ENCODE data around the gene SHB.

The SHB gene

GRCh38 chr9:38101423-38101822, 32.4 kb upstream of the SHB start:
- Histone ChIP-seq H3K4me3 (ENCODE audit: low read length) (no peak overlapping the region), H3K36me3 (ENCODE audit: control insufficient read depth, insufficient read depth, low read length) (no peaks in the 10 kb centered on the region), H3K4me1 (ENCODE audit: control insufficient read depth, insufficient read depth, low read length) (no peaks in the 10 kb centered on the region), H3K27me3 (ENCODE audit: control insufficient read depth, insufficient read depth, low read length) (no peaks in the 10 kb centered on the region), H3K9me3 (ENCODE audit: control insufficient read depth, low read length) (no peaks in the 10 kb centered on the region), H3K9ac (ENCODE audit: low read length) (no peak overlapping the region)

DNA sequence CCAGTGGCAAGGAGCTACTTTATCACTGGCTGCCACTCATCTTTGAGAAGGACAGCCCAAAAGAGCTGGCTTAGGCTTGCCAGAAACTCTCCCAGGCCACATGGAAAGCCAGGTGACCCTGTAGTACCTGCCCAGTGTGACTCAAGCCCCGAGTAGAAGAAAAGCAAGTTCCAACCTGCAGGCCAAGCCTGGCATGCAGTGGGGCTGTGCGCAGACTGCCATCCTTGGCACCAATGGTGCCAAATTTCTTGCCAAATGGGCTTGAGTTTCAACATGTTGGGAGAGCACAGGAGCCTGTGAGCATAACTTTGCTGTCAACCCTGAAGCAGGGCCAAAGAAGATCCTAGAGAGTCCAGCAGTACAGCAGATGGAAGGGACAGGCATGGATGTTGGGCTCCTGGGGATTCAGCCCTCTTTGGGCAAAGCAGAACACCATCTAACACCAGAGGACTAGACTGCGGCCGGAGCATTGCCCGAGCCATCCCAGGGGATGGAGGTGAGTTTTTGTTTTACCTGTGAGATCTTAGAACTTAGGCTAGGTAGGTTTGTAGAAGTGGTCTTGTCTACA, 27.3 kb upstream of the SHB start:
- no peak overlapping the region for H3K9ac ChIP-seq (ENCODE audit: low read length)
- no peaks in the 10 kb centered on the region for H3K36me3 ChIP-seq (ENCODE audit: control insufficient read depth, insufficient read depth, low read length)
- H3K27me3 ChIP-seq (ENCODE audit: control insufficient read depth, insufficient read depth, low read length), result no peaks in the 10 kb centered on the region
- no peak overlapping the region for H3K4me3 ChIP-seq (ENCODE audit: low read length)
- no peaks in the 10 kb centered on the region for H3K4me1 ChIP-seq (ENCODE audit: control insufficient read depth, insufficient read depth, low read length)
- no peaks in the 10 kb centered on the region for H3K9me3 ChIP-seq (ENCODE audit: control insufficient read depth, low read length)

- no peaks in the 10 kb centered on the region for H3K4me1 ChIP-seq (ENCODE audit: control insufficient read depth, insufficient read depth, low read length)
- H3K9ac ChIP-seq (ENCODE audit: low read length), result no peak overlapping the region
- no peaks in the 10 kb centered on the region for H3K27me3 ChIP-seq (ENCODE audit: control insufficient read depth, insufficient read depth, low read length)
- no peaks in the 10 kb centered on the region for H3K36me3 ChIP-seq (ENCODE audit: control insufficient read depth, insufficient read depth, low read length)
- H3K9me3 ChIP-seq (ENCODE audit: control insufficient read depth, low read length), result no peaks in the 10 kb centered on the region
- no peak overlapping the region for H3K4me3 ChIP-seq (ENCODE audit: low read length)
These were observed 25.1 kb upstream of the SHB start for GRCh38 chr9:38094165-38094564.

DNA sequence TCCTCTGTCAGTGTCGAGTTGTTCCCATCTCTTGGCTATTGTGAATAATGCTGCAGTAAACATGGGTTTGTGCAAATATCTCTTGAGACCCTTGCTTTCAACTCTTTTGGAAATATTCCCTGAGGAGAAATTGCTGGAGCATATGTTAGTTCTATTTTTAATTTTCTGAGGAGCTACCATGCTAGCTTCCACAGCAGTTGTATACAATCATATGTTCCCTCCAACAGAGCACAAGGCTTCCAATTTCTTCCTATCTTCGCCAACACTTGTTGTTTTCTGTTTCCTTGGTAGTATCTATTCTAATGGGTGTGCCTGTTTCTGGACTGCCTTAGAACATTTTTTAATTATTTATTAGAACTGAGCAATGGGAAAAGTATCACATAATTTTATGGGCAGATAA, 23.6 kb upstream of the SHB start:
- H3K36me3 ChIP-seq (ENCODE audit: control insufficient read depth, insufficient read depth, low read length), result no peaks in the 10 kb centered on the region
- no peak overlapping the region for H3K4me3 ChIP-seq (ENCODE audit: low read length)
- no peak overlapping the region for H3K9ac ChIP-seq (ENCODE audit: low read length)
- H3K4me1 ChIP-seq (ENCODE audit: control insufficient read depth, insufficient read depth, low read length), result no peaks in the 10 kb centered on the region
- H3K9me3 ChIP-seq (ENCODE audit: control insufficient read depth, low read length), result no peaks in the 10 kb centered on the region
- H3K27me3 ChIP-seq (ENCODE audit: control insufficient read depth, insufficient read depth, low read length), result no peaks in the 10 kb centered on the region

DNA sequence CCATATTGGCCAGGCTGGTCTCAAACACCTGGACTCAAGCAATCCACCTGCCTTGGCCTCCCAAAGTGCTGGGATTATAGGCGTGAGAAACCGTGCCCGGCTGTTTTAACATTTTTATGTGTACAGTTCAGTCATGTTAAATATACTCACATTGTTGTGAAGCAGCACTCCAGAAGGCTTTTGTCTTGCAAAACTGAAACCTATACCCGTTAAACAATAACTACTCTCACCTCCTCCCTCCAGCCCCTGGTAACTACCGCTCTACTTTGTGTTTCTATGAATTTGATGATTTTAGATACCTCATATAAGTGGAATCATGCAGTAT, 23.1 kb upstream of the SHB start:
- no peaks in the 10 kb centered on the region for H3K4me1 ChIP-seq (ENCODE audit: control insufficient read depth, insufficient read depth, low read length)
- H3K9me3 ChIP-seq (ENCODE audit: control insufficient read depth, low read length), result no peaks in the 10 kb centered on the region
- H3K9ac ChIP-seq (ENCODE audit: low read length), result no peak overlapping the region
- no peak overlapping the region for H3K4me3 ChIP-seq (ENCODE audit: low read length)
- no peaks in the 10 kb centered on the region for H3K27me3 ChIP-seq (ENCODE audit: control insufficient read depth, insufficient read depth, low read length)
- no peaks in the 10 kb centered on the region for H3K36me3 ChIP-seq (ENCODE audit: control insufficient read depth, insufficient read depth, low read length)

GRCh38 chr9:38091310-38092199, 22.5 kb upstream of the SHB start:
- Histone ChIP-seq H3K9me3 (ENCODE audit: control insufficient read depth, low read length) (no peaks in the 10 kb centered on the region), H3K4me1 (ENCODE audit: control insufficient read depth, insufficient read depth, low read length) (no peaks in the 10 kb centered on the region), H3K36me3 (ENCODE audit: control insufficient read depth, insufficient read depth, low read length) (no peaks in the 10 kb centered on the region), H3K4me3 (ENCODE audit: low read length) (no peak overlapping the region), H3K9ac (ENCODE audit: low read length) (no peak overlapping the region), H3K27me3 (ENCODE audit: control insufficient read depth, insufficient read depth, low read length) (no peaks in the 10 kb centered on the region)

- no peaks in the 10 kb centered on the region for H3K36me3 ChIP-seq (ENCODE audit: control insufficient read depth, insufficient read depth, low read length)
- H3K27me3 ChIP-seq (ENCODE audit: control insufficient read depth, insufficient read depth, low read length), result no peaks in the 10 kb centered on the region
- no peaks in the 10 kb centered on the region for H3K4me1 ChIP-seq (ENCODE audit: control insufficient read depth, insufficient read depth, low read length)
- no peaks in the 10 kb centered on the region for H3K9me3 ChIP-seq (ENCODE audit: control insufficient read depth, low read length)
- no peak overlapping the region for H3K9ac ChIP-seq (ENCODE audit: low read length)
- no peak overlapping the region for H3K4me3 ChIP-seq (ENCODE audit: low read length)
These were observed 21.1 kb upstream of the SHB start for GRCh38 chr9:38090170-38090569.

DNA sequence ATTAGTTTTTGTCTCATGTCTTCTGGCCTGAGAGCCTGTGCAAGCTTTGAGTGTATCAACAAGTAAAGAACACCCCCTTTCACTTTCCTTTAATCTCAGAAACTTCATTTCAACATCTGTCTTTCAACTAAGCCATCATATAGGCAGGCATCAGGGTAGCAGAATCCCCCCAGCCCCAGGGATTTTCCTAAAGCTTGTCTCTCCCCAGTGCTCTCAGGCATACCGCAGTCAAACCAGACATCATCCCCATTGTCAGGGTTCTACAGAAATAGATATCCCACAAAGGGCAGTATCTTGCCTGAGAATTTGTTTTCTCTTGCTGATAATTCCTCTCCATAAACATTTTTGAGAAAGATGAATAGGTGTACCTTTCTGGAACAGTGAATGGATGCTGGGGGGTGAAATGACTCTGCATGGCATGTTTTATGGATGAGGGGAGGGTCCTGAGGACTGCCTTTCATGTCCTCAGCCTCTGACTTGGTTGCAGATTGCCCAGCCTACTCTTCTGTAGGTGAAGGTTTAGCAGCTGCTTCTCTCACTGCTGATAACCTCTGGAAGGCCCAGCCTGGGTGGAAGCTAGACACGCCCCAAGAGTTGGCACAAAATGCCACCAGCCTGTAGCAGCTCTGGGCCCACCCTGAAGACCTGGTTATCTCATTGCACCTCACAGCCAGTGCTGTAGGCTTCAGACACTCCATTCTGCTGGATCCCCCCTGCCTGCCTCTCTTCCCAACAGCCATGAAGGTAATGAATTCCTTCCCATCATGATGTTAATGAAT, 20.5 kb upstream of the SHB start:
- no peaks in the 10 kb centered on the region for H3K27me3 ChIP-seq (ENCODE audit: control insufficient read depth, insufficient read depth, low read length)
- H3K4me1 ChIP-seq (ENCODE audit: control insufficient read depth, insufficient read depth, low read length), result no peaks in the 10 kb centered on the region
- H3K9me3 ChIP-seq (ENCODE audit: control insufficient read depth, low read length), result no peaks in the 10 kb centered on the region
- H3K36me3 ChIP-seq (ENCODE audit: control insufficient read depth, insufficient read depth, low read length), result no peaks in the 10 kb centered on the region
- no peak overlapping the region for H3K9ac ChIP-seq (ENCODE audit: low read length)
- no peak overlapping the region for H3K4me3 ChIP-seq (ENCODE audit: low read length)

GRCh38 chr9:38088006-38088925, 19.2 kb upstream of the SHB start:
- Histone ChIP-seq H3K4me1 (ENCODE audit: control insufficient read depth, insufficient read depth, low read length) (no peaks in the 10 kb centered on the region), H3K27me3 (ENCODE audit: control insufficient read depth, insufficient read depth, low read length) (no peaks in the 10 kb centered on the region), H3K9ac (ENCODE audit: low read length) (no peak overlapping the region), H3K36me3 (ENCODE audit: control insufficient read depth, insufficient read depth, low read length) (no peaks in the 10 kb centered on the region), H3K4me3 (ENCODE audit: low read length) (no peak overlapping the region), H3K9me3 (ENCODE audit: control insufficient read depth, low read length) (no peaks in the 10 kb centered on the region)

DNA sequence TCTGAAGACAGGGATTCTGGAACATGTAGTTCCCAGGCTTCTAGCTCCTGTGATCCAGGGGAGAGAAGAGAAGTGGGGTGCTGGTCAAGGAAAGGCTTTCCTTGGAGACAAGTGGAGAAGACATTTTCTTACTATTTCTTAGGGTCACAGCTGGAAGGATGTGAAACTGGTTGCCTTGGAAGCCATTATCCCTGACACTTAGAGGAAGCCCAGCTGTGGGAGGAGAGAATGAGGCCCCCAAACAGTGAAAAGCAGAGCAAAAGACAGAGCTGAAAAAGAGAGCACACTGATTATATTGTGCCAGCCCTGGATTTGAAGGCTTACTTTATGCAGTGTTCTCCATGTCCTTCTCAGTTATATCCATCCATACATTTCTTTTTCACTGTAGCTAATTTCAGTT, 17.5 kb upstream of the SHB start:
- H3K9ac ChIP-seq (ENCODE audit: low read length), result no peak overlapping the region
- no peaks in the 10 kb centered on the region for H3K9me3 ChIP-seq (ENCODE audit: control insufficient read depth, low read length)
- H3K4me3 ChIP-seq (ENCODE audit: low read length), result no peak overlapping the region
- no peaks in the 10 kb centered on the region for H3K36me3 ChIP-seq (ENCODE audit: control insufficient read depth, insufficient read depth, low read length)
- no peaks in the 10 kb centered on the region for H3K27me3 ChIP-seq (ENCODE audit: control insufficient read depth, insufficient read depth, low read length)
- H3K4me1 ChIP-seq (ENCODE audit: control insufficient read depth, insufficient read depth, low read length), result no peaks in the 10 kb centered on the region

DNA sequence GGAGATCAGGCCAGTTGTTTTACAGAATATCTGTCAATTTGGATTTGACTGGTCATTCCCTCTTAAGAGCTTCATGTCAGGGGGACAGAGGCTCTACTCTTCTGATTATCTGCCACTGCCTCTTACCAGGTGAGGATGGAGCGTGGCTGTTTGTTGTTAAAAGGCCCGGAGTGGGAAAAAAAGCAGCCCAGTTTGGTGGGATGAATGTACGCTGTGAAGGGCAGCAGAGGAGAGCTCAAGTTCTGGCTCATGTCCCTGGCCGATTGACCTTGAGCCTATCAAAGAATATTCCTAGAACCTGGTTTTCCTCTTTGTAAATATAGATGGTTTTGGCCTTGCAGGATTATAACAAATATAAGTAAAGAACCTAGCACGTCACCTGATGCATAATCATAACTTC, 16.3 kb upstream of the SHB start:
- no peaks in the 10 kb centered on the region for H3K27me3 ChIP-seq (ENCODE audit: control insufficient read depth, insufficient read depth, low read length)
- H3K4me3 ChIP-seq (ENCODE audit: low read length), result no peak overlapping the region
- H3K9ac ChIP-seq (ENCODE audit: low read length), result no peak overlapping the region
- H3K36me3 ChIP-seq (ENCODE audit: control insufficient read depth, insufficient read depth, low read length), result no peaks in the 10 kb centered on the region
- no peaks in the 10 kb centered on the region for H3K9me3 ChIP-seq (ENCODE audit: control insufficient read depth, low read length)
- H3K4me1 ChIP-seq (ENCODE audit: control insufficient read depth, insufficient read depth, low read length), result no peaks in the 10 kb centered on the region
